Measurements from ENCODE around the gene VPS13D. TPM values are rescaled to one million over a fixed set of nuclear protein-coding genes. Genes with fewer than 3 reads are reported as not detected.

Gene VPS13D
- total and polyA plus RNA-seq, 3 donors from 2014 or later, result 51.9 to 125 (median 86.8) TPM

DNA sequence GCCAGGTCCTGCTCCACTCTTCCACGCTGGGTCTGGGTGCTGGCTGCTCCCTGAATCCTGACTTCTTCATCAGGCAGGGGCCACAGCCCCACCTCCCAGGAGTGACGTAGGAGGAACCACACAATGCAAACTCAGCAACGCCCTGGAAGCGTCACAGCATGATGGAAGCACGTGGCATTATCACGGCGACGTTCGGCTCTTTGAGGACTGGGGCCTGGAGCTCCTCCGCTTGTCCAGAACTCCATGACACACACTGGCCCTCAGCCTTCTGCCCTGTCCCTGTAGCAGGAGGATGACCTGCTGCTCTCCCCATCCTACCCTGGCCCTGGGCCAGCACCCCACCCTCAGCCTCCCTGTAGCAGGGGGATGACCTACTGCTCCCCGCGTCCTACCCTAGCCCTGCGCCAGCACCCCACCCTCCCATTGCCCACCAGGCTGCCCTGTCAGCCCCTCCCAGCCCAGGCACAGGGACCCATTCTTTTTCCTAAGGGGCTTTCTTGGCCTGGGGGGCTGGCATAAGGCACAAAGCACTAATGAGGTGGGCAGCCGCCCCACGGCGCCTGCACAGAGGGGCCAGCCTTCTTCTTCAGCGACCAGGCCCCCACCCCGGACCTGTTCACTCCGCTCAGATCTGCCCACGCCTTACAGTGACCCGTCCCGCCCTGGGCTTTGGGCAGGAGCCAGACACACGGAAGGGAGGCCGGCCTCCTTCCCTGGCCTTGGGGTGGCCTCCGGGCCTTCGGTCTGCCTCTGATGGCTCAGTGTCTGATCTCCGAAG is 322.5 kb downstream of the VPS13D start:
- WGBS, 2 donors, result 86 to 89% methylated on average over 25 to 27 of the region's 27 CpGs
- intact Hi-C loops (cut with DNase I; ENCODE audit: low total_unique reads), result no loop called here
- Histone ChIP-seq H3K27me3 (no peaks in the 10 kb centered on the region), H3K9me3 (no peaks in the 10 kb centered on the region), H3K4me1 (peaks cover 40% of the 10 kb centered on the region), H3K4me3 (no peak overlapping the region), H3K36me3 (ENCODE audit: low read depth, missing control alignments) (no peaks in the 10 kb centered on the region), H3K27ac (no peak overlapping the region)
- TF ChIP-seq CTCF (IDR thresholded peaks at IDR 0.05), result no peak
- TF ChIP-seq POLR2A (IDR thresholded peaks at IDR 0.05), result no peak
- DNase-seq, result no peak

GRCh38 chr1:12552951-12553921 is 323.4 kb downstream of the VPS13D start:
- WGBS, 2 donors, result 62 to 77% methylated on average over 9 to 16 of the region's 16 CpGs
- Histone ChIP-seq H3K36me3 (ENCODE audit: low read depth, missing control alignments) (no peaks in the 10 kb centered on the region), H3K4me3 (no peak overlapping the region), H3K27me3 (no peaks in the 10 kb centered on the region), H3K9me3 (no peaks in the 10 kb centered on the region), H3K27ac (no peak overlapping the region), H3K4me1 (peaks cover 38% of the 10 kb centered on the region)
- intact Hi-C loops (cut with DNase I; ENCODE audit: low total_unique reads), result no loop called here
- no peak for DNase-seq
- no peak for TF ChIP-seq POLR2A (IDR thresholded peaks at IDR 0.05)
- no peak for TF ChIP-seq CTCF (IDR thresholded peaks at IDR 0.05)

DNA sequence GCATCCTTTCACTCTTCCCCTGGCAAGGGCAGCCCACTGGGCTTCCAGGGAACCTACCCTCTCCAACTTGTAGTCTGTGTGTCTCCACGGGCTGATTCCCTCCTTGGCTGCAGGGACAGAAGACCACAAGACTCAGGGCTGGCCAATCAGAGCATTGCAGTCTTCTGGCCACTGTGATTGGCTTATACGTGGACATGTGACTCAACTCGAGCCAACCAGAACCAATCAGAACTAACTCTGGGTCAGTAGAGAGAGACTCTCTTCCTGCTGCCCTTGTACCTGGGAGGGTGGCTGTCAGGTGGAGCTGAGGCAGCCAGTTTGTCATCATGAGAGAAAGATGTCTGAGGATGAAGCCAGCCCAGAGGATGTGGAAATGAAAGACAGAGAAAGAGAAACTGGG is 324.1 kb downstream of the VPS13D start:
- Histone ChIP-seq H3K4me1 (peaks cover 31% of the 10 kb centered on the region), H3K27me3 (no peaks in the 10 kb centered on the region), H3K4me3 (no peak overlapping the region), H3K36me3 (ENCODE audit: low read depth, missing control alignments) (no peaks in the 10 kb centered on the region), H3K27ac (no peak overlapping the region), H3K9me3 (no peaks in the 10 kb centered on the region)
- TF ChIP-seq POLR2A (IDR thresholded peaks at IDR 0.05) (no peak), CTCF (IDR thresholded peaks at IDR 0.05) (no peak)
- 55 to 89% methylated on average over 3 of the region's 3 CpGs for WGBS, 2 donors
- intact Hi-C loops (cut with DNase I; ENCODE audit: low total_unique reads), result no loop called here
- peak; percentile 67 for DNase-seq

DNA sequence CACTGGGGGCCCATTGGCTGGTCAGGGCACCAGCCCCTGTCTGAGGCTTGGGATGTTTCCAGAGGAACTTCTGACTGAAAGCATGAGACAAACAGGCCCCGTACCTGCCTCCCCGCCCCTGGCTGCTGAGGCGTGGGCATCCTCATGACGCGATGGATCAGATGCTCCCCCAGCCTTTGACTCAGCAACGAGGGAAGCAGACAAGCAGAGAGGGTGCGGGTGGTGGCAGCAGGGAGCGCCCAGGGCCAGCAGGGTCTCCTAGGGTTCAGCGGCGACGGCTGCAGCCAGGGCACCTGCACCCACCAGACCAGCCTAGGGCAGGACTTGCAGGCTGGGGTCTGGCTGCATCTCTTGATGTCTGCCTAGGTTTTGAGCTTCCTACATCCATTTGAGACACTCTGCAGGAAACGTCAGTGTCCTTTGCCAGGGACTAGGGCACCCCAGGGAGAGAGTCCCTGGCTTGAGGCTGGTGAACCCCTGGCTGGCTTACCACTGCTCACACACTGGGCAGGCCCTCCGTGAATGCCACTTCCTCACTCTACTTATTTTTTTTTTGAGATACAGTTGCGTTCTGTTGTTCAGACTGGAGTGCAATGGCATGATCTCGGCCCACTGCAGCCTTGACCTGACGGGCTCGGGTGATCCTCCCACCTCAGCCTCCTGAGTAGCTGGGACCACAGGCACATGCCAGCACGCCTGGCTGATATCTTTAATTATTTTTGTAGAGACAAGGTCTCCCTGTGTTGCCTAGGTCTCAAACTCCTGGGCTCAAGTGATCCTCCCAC is 324.9 kb downstream of the VPS13D start:
- peak overlapping the region; percentile 79 to 87 for H3K27ac ChIP-seq
- intact Hi-C loops (cut with DNase I; ENCODE audit: low total_unique reads), result no loop called here
- DNase-seq, result peak; percentile 51
- H3K36me3 ChIP-seq (ENCODE audit: low read depth, missing control alignments), result no peaks in the 10 kb centered on the region
- no peak overlapping the region for H3K4me3 ChIP-seq
- H3K9me3 ChIP-seq, result no peaks in the 10 kb centered on the region
- H3K4me1 ChIP-seq, result peaks cover 25% of the 10 kb centered on the region
- TF ChIP-seq CTCF (IDR thresholded peaks at IDR 0.05), result no peak
- TF ChIP-seq POLR2A (IDR thresholded peaks at IDR 0.05), result no peak
- no peaks in the 10 kb centered on the region for H3K27me3 ChIP-seq
- 77 to 85% methylated on average over 14 to 18 of the region's 18 CpGs for WGBS, 2 donors

All from testis (tissue), 3 donors.